GM21423 (cell line): ENCODE data around the gene VAT1L.

ENCODE experiments used
- ATAC-seq: cut with Tn5 transposase; IDR thresholded peaks from one replicate; pipeline ENCODE4 v1.9.1; 2021; ENCODE audit warnings: mild to moderate bottlenecking, moderate library complexity; ENCODE audit not compliant: unreplicated experiment

VAT1L gene

DNA sequence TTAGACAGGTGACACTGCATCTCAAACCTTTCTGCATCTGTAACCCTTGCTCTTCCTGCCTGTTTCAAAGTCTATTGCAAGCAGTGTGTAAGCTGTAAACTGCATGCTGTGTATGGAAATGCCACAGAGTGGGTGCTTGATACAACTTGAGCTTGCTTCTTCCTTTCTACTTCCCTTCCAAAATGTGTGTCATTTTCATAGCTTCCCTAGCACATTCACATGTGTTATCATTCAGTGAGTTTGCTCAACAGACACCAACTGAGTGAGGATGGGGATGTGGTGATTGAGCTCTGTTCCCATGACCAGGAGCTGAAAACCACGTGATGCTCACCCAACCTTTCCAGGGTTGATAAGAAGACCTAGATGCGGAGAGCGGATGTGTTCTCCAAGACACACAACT is 111.1 kb downstream of the VAT1L start:
- ATAC-seq = no peak

GRCh38 chr16:77905374-77905920 is 117.1 kb downstream of the VAT1L start:
- no peak for ATAC-seq

GRCh38 chr16:77910021-77910420 is 121.7 kb downstream of the VAT1L start:
- no peak for ATAC-seq

- ATAC-seq = no peak
Measured at GRCh38 chr16:77912617-77913016, 124.3 kb downstream of the VAT1L start.

DNA sequence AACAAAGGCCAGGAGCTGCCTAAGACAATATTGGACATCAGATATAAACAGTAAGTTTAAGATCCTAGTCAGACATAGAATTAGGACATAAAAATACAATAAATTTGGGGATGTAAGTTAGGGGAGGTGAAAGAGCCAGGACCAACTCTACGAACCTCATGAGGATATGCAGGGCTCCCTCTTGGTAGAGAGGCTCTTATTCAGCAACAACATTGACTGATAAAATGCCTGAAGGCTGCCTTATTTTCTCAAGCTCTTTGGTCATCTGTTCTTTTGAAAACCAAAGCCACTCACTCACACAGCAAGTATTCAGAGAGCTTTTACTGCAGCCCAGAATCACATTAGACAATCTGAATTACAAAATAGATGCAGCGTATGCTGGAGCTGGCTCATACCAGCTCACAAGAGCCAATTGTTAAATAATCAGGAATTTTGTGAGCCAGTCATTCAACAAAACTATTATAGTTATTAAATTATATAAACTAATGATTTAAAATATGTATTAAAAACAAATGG is 125.4 kb downstream of the VAT1L start:
- no peak for ATAC-seq

- no peak for ATAC-seq
Measured at GRCh38 chr16:77916111-77916510, 127.7 kb downstream of the VAT1L start.

- no peak for ATAC-seq
Measured at GRCh38 chr16:77917971-77918370, 129.6 kb downstream of the VAT1L start.

DNA sequence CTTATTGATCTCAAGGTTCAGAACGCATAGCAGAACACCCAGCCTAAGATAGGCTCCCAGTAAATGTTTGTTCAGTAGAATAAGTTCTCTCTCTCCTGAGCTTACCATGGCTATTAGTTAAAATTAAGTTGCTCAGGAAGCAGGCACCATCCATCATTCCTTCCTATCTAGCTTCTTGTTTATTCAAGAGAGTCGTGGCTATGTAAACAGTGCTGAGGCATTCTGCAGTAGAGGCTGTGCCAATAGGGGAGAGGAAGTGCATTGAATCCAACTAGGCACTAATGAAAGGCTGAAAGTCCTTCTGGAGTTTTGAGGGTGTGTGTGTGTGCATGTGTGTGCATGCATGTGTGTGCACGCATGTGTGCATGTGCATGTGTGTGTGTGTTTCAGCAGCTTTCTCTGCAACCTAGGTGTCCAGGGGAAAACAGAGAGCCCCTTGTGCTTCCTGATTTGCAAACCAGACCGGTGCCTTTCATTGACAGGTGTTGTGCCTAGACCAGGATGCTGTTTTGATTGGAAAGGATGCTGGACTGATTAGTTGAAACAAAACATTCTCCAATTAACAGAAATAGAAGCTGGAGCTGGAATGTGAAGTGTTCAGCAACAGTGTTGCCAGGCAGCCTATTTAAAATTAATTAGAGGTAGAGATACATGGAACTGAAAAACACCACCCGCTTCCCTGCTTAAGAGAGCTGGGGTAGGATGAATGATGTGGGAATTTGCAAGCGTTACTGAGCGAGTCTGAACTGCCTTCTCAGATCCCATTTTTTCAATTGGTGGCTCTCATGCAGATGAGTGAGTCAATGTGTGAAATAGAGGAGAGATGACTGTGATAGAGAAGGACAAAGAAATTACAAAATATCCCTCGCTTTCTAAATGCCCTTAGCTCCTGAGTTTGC is 130.7 kb downstream of the VAT1L start:
- no peak for ATAC-seq

- ATAC-seq = no peak
Measured at GRCh38 chr16:77919761-77920415, 131.5 kb downstream of the VAT1L start.

DNA sequence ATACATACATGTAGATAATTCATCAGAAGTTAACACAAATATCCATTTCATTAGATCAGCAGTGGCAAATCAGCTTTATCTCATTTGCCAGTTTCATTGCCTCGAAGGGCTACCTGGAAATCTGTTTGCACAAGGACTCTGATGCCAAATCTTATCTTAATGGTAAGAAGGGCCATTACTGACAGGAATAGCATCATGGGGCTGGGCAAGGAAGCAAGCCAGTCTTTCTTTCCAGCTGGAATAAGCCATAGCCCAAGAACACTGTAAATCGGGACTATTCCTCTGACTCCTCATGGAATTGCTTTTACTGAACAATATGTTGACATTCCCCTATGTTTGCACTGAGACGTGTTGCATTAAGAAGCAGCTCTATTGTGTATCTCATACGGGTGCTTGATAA is 132.6 kb downstream of the VAT1L start:
- no peak for ATAC-seq

DNA sequence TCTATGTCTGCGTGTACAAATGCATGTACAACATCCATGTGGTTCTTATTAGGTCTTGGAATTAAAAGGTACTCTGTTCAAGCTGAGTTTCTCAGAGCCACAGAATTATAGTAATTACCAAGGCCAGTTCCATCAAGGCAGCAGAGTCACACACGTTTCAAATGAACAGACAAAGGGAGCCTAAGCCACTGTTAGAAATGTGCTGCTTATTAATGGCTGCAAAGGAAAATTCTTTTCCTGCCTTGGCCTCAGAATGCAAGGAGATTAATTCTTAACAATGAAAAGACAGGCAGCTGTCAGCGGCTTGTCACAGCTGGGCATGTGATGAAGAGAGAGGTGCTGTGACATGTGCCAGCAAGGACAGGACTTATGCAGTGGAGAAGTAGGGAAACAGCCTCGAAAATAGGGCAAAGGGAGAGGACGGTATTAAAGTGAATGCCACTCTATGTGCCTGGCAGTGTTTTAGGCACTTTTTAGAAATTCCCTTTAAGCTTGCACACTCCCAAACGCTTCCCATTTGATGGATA is 133.9 kb downstream of the VAT1L start:
- ATAC-seq = no peak

- no peak for ATAC-seq
Measured at GRCh38 chr16:77925531-77925930, 137.2 kb downstream of the VAT1L start.

DNA sequence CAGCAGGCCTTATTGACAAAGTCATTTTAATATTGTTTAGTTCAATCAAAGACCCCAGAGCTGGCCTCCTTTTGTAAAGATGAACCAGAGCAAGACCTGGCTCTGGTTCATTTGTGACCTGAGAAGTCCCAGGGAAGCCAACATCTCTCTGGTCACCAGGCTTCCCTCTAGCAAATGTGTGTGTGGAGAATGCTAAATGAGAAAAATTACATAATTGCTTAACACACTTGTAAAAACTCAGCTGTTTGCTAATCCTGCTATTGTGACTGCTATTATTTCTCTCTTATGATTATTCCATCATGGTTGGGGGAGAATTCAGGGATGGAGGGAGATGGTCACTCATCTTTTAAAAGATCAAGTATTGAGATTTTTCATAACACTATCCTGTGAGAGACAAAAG is 139.7 kb downstream of the VAT1L start:
- no peak for ATAC-seq

- no peak for ATAC-seq
Measured at GRCh38 chr16:77929004-77929403, 140.6 kb downstream of the VAT1L start.

- ATAC-seq = no peak
Measured at GRCh38 chr16:77931058-77931457, 142.7 kb downstream of the VAT1L start.

DNA sequence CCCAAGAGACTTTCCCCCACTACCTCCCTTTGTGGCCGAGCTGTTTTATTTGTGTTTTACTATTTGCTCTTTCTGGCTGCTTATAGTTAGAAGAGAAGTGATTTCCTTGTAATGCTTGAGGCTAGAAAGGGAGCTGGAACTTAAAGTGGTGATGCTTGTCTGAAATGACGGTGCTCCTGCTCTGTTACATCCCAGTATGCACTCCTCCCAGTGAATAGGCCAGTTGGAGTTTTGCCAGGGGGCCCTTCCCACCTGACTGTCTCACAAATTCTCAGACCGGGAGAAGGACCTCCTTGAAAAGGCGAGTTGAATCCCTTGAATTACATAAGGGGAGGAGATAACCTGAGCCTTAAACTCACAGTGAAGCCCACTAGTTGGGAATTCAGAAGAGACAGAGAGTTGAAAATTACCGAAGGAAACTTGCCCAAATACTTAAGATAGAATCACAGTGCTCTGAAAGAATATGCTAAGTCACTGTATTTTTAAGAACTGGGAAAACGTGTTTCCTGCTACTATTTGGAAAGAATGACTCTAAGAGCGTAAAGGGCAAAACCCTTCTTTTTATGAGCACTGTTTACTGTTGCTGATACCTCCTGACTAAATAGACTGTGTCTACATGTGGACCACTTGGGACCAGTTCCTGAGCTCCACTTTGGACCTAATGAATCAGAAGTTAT is 149.2 kb downstream of the VAT1L start:
- ATAC-seq = no peak

GRCh38 chr16:77938913-77939312 is 150.5 kb downstream of the VAT1L start:
- no peak for ATAC-seq

- ATAC-seq = no peak
Measured at GRCh38 chr16:77939968-77940367, 151.6 kb downstream of the VAT1L start.

GRCh38 chr16:77943801-77944200 is 155.4 kb downstream of the VAT1L start:
- no peak for ATAC-seq

DNA sequence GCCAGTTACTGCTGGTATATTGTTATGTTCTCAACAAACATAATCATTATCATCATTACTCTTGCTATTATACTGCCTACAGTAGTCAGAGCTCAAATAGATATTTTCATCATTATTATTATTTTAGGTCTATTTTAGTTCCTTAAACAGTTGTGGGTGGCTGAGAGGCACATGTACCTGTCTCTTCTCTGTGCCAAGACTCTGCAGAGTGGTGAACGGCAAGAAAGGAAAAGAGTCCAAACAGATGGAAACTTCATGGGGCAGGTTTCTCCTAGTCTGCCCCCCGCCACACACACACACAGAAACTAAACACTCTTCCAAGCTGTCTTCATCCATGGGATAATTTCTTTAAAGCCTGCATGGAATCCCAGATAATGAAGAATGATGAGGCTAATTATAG is 156.3 kb downstream of the VAT1L start:
- no peak for ATAC-seq

- no peak for ATAC-seq
Measured at GRCh38 chr16:77945126-77945525, 156.8 kb downstream of the VAT1L start.
